ENCODE results near the gene FZR1.
"Not testable (repeated sequence)": the region's sequence is repeated elsewhere in the genome, so short reads cannot be mapped to it uniquely, and the experiment has no call there.

The FZR1 gene

DNA sequence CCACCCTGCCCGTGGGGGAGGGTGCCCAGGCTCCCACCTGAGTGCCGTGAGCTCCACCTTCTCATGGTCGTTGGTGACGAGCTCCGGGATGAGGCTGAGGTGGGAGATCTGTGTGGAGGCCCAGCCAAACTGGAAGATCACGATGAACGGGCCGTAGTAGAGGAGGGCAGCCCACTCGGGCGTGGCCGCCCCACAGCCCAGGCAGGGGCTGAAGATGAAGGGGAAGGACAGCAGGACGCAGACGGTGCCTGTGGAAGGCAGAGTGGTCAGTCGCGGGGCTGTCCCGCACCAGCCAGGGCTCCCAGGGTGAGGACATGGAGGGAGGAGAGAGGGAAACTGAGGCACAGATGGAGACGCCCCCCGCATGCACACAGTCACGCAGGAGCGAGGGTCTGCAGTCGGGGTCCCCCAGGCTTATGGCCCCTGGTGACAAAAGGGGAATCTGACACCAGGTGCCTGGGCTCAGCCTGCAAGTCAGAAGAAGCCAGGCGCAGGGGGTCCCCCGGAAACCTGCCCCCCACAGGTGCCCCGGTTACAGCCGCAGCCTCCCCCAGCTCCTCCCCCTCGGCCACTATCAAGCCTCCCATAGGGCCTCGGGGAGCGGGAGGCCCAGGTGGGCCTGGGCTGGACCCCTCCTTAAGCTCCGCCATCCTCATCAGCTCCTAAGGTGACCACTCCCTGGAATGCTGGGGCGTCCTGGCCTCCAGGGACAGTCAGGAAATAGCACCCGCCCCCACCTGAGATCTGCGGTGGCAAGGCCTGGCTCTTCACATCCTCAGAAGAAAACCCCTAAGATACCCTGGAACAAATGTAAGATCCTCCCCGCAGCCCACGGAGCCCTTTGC lies 45.1 kb downstream of the FZR1 start:
- no peak for DNase-seq

GRCh38 chr19:3551792-3552095 lies 45.6 kb downstream of the FZR1 start:
- no peak for DNase-seq

DNA sequence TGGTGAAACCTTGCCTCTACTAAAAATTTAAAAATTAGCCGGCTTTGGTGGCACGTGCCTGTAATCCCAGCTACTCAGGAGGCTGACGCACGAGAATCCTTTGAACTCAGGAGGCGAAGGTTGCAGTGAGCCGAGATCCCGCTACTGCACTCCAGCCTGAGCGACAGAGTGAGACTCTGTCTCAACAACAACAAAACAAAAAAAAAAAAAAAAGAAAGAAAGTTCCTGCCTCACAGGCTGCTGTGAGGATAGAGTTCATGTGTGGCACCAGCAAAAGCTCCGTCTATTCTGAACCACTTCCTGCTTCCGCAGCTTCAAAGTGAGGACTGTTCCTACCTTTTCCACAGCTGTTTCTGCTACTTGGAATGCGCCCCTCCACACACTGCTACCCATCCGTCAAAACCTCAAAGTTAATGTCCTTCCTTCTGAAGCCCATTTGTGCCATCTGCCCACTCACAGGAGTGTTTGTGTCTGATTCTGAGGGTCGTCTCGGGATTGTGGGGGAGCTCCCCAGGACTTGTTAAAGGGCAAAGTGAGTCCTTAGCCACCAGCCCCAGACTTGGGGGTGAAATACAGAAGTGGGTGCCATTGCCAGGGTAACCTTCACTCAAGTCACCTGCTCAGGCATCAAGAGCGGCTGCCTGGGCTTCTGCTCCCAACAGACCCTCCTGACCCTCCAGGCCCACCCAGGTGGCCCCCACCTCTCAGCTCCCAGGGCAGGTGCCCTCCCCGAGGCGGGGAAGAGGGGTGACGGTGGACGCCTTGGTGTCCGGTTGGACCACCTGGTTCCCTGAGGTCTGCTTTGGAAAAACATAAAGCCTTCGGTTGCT lies 48.4 kb downstream of the FZR1 start:
- no peak for DNase-seq

DNA sequence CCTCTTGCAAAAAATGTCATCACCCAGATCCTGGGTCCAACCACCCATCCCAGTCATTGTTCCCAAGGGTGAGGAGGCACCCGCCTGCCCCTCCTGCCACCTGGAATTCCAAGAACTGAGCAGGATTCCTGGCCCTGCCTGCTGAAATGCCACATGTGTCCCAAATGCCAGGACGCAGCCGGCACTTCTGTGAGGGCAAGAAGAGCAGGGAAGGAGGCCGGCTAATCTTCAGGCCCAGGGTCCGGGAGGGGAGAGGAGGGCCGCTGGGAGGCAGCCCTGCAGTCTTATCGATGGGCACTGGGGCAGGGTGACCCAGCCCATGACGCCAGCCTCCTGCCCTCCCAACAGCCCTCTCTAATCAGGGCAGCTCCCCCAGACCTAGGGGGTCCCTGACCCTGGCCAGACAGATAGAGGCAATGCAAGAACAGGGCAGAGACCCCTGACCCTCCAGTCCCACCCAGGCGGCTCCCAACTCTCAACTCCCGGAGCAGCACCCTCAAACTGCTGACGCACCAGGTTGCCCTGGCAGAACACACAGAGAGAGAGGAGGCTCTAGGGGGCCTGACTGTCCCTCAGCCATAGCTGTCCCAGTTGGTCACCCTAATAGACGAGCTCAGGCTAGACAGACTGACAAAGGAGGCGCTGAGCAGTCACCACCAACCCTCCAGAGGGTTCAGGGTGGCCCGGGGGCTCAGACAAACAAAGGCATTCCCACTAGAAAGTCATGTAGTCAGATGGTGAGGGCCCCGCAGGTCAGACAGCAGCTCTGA lies 49.7 kb downstream of the FZR1 start:
- no peak for DNase-seq

GRCh38 chr19:3556423-3556977 lies 50.4 kb downstream of the FZR1 start:
- DNase-seq, result no peak

DNA sequence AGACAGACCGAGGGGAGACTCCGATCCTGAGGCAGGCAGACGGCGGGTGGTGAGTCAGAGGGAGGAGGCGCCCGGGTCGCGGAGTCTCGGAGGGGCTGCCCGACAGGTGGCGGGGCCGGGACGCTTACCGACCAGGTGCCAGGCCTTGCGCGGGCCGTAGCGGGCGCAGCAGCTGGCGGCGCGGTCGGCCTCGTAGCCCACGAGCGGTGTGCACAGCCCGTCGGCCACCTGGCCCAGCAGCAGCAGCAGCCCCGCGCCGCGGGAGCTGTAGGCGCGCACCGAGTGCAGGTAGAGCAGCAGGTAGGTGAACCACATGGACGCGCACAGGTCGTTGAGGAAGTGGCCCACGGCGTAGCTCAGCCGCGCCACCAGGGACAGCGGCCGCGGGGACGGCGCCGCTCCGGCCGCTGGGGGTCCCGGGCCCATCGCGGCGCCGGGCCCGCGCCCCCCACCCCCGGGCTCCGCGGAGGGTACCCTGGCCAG lies 50.9 kb downstream of the FZR1 start:
- DNase-seq, result no peak

GRCh38 chr19:3557461-3558248 lies 51.5 kb downstream of the FZR1 start, which contains the start of gene MFSD12:
TSS of gene MFSD12 (minus strand) at chr19:3557586. CDS start at chr19:3557403, 183 bp downstream.
- peak; percentile 79 for DNase-seq

DNA sequence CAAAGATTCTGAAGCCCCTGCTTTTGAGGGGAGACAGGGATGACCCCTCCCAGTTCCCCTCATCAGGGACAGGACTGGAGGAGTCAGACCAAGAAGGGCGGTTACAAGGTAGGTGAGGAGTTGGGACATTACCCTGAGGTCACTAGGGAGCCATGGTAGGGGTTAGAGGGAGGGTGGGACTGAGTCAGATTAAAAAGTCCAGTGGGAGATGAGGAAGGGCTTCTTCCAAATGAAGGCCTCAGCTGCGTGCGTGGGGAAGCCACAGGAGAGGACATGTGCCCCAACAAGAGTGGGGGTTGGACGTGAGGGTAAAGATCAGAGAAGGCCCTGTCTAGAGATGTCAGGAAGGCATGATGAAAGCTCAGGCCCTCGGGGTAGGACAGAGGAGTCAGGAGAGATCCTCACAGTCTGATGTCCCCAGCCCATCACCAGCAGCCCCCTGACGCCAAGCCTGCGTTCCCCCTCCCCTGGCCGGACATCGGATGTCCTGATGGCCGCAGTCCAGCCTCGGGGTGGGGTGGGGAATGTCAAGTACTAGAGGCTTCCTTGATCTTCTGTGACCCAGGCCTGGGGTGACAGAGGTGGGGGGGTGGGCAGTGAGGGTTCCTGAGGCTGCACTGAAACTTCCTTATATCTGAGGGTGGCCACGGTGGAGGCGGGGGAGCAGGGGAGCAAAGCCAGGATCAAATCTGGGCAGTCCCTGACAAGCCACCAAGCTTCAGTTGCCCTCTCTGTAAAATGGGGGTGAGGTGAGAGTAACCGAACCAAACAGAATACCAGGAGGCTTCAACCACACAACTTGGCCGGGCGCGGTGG lies 57.8 kb downstream of the FZR1 start:
- no peak for DNase-seq

GRCh38 chr19:3565139-3565538 lies 59.0 kb downstream of the FZR1 start:
- DNase-seq, result no peak

GRCh38 chr19:3570042-3570441 lies 63.9 kb downstream of the FZR1 start:
- DNase-seq, result not testable (repeated sequence)

DNA sequence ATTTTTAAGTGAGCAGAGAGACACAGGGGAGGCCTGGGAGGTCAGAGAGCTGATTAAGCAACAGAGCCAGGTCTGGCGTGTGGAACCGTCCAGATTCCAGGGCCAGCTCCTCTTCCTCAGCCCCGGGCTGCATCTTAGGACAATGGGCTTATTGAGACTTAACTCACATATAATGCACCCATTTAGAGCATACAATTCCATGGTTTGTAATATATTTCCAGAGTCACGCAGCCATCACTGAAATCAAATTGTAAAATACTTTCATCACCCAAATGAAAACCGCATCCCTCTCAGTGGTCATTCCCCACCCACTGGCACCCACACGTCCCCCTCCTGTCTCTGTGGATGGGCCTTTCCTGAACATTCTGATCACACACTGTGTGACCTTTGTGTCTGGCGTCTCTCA lies 64.5 kb downstream of the FZR1 start:
- DNase-seq, result no peak

- peak; percentile 97 for DNase-seq
Observed at GRCh38 chr19:3572132-3572854, 66.2 kb downstream of the FZR1 start.

DNA sequence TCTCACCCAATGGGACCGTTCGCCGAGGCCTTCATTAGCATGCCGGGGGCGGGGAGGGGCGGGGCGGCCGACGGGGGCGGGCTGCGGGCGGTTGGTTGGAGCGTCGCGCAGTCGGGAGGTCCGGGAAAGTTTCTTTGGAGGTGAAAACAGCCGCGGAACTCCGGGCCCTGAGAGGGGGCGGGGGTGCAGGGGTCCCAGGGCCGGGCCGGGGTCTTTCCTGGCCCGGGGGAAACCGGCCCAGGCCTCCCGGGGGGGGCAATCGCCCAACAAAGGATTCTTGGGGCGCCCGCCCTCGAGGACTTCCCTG lies 66.7 kb downstream of the FZR1 start, which contains the start of gene HMG20B:
HMG20B (plus strand) TSS at position 90 of the 307 bp plus-strand sequence. CDS start 366 bp downstream, outside the sequence.
- no peak for DNase-seq

DNA sequence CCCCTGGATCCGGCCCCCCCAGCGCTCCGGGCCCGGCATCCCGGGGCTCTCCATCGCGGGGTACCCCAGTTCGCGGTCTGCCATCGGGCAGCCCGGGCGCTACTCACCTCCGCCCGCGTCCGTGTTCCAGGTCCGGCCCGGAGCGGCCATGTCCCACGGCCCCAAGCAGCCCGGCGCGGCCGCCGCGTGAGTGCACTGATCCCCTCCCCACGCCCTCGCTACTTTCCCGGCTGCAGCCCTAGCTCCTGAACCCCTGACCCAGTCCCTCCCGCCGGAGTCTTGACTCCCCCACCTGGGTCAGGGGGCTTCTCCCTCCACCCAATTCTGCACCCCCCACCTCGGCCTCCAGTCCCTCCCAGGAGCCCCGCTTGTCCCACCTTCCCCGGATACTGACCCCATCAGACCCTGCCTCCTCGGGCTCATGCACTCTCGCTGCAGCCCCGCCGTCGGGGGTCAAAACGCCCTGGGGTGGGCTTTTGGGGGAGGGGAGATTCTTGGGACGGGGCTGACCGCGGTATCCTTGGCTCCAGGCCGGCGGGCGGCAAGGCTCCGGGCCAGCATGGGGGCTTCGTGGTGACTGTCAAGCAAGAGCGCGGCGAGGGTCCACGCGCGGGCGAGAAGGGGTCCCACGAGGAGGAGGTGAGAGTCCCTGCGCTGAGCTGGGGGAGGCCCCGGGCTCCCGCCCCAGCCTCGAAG lies 67.2 kb downstream of the FZR1 start:
- no peak for DNase-seq

DNA sequence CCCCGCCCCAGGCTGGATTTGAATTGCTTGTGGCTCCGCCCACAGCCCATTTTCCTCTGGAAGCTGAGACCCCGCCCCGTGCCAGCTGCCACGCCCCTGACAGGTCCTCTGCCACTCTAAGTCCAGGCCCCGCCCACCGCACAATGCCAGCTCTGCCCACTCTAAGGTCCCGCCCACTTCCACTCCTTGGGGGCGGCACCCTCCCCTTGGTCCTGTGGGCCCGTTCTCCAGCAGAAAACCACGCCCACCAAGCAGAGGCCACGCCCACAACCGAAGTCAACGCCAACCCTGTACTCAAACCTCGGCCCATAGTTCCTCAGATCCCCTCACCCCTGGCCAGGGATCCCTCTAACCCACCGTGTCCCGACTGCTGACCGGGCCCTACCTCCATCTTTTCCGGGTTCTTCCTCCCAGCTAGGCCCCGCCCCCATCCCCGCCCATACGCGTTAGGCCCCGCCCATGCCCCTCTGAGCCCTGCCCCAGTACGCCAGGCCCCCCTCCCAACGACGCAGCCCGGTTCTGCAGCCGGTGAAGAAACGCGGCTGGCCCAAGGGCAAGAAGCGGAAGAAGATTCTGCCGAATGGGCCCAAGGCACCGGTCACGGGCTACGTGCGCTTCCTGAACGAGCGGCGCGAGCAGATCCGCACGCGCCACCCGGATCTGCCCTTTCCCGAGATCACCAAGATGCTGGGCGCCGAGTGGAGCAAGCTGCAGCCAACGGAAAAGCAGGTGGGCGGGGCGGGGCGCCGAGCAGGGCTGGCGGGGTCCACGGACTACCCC lies 67.9 kb downstream of the FZR1 start:
- no peak for DNase-seq

GRCh38 chr19:3575260-3575741 lies 69.2 kb downstream of the FZR1 start:
- DNase-seq, result no peak

DNA sequence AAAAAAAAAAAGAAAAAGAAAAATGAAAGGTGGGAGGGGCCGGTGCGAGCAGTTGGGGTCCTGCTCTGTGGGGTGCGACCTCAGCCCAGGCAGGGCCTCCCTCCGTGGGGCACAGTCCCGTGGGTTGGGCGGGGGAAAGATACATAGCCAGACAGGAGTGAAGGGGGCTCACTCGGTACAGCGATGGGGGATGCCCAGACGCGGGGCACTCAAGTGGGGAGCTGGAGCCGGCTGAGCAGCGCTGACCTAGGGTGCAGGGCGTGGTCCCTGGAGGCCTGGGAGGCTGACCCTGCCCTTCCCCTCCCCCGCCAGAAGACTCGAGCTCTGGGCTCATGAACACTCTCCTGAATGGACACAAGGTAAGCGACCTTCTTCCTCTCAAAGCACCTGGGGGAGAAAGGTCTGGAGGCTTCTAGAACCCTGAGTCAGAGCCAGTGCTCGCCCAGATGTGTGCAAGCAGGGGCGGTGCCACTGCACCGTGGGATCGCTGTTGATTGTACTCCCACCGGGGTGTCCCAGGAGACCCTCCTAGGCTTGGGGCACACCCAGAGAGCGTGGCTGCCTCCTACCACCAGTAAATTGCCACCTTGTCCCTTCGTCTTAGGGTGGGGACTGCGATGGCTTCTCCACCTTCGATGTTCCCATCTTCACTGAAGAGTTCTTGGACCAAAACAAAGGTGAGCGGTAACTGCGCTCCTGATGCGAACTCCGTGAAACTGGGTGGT lies 70.0 kb downstream of the FZR1 start:
- no peak for DNase-seq

Data from NCI-H1417 treated with DMSO at 0.1 percent for 48 hours (cell line).